Pancreas (tissue), 10 donors: ENCODE measurements around the gene IWS1. TPM values are rescaled to one million over a fixed set of nuclear protein-coding genes. Genes with fewer than 3 reads are reported as not detected.

Experiments
- ATAC-seq, 4 donors: fragments of 200-7000 bp; cut with Tn5 transposase; one replicate each; pipeline versions ENCODE4 v1.8.0 to v1.9.1; 2020; ENCODE audit warnings: mild to moderate bottlenecking in 4 of 4, moderate library complexity in 4 of 4
- DNase-seq, 6 donors: peaks; one replicate each; pipeline ENCODE4 v3.0.0-alpha.2; 2020
- FAIRE-seq: peaks from 2 replicates; lab custom pipeline; 2012; peaks lifted over from hg19 to GRCh38; lab: Jason Lieb, UNC
- H3K27ac ChIP-seq, 4 donors: fragments of 200-600 bp; sonication (generic); 1 replicate in 3 of 4; 2 replicates in 1 of 4; pipeline versions ENCODE4 v1.5.0 to v1.8.0; 2020
- H3K27me3 ChIP-seq, 4 donors: fragments of 200-600 bp; one replicate each; pipeline ENCODE4 v1.8.0; 2021
- H3K36me3 ChIP-seq, 3 donors: fragments of 200-600 bp; sonication (generic) in 1 of 3; one replicate each; pipeline versions ENCODE4 v1.5.0 to v1.8.0; 2020 to 2021
- H3K4me1 ChIP-seq, 3 donors: fragments of 200-600 bp; one replicate each; pipeline ENCODE4 v1.8.0; 2021
- H3K4me3 ChIP-seq, 4 donors: fragments of 200-600 bp; sonication (generic) in 2 of 4; one replicate each; pipeline versions ENCODE4 v1.5.0 to v1.8.0; 2020 to 2021
- H3K9me3 ChIP-seq, 4 donors: fragments of 200-600 bp; one replicate each; pipeline ENCODE4 v1.8.0; 2021
- CTCF ChIP-seq, 4 donors: fragments of 200-600 bp; sonication (generic) in 3 of 4; IDR thresholded peaks; one replicate each; pipeline versions ENCODE4 v1.5.0 to v1.8.0; 2021; ENCODE audit warnings: antibody characterized with exemption in 4 of 4
- WGBS, 2 donors: extraction: QIAGEN DNeasy Blood & Tissue Kit; methylation state at CpG; one replicate each; pipeline ENCODE4 v1.1.7; 2013; 5-methylcytosine and 5-hydroxymethylcytosine counted together
- intact Hi-C, 3 donors: fragments of 100-400 bp; cut with DNase I; formaldehyde crosslinking; loops; one replicate each; pipeline versions ENCODE4 v1.11.1 to v1.14.2; 2022
- polyA plus RNA-seq, 2 donors: library from polyadenylated mRNA; stranded (reverse); fragments of 200-250 nt; gene quantifications; one replicate each; pipeline ENCODE4 v1.2.3, GENCODE V29; 2013
- total RNA-seq, 6 donors: library from RNA; stranded (reverse); fragmentation: NEBNext Ultra II Directional in 4 of 6; extraction: Animal tissue kit (Norgen Biotek cat#: 25700) in 4 of 6; gene quantifications; one replicate each; pipeline versions ENCODE4 v1.2.1 to v1.2.4, GENCODE V29; 2021 to 2023
- donor health status: healthy with polysubstance abuse.
- donor health status: DM: no; HTN: no; CAD: no; lungs with moderate emphysema.
- donor health status: DM: no; HTN: no; CAD: no.
- donor health status: control.
- donor health status: control.
- donor health status: Bipolar disorder and iron deficiency.
- donor health status: DM: yes; HTN: yes; CAD: no.
- donor health status: DM: no; HTN: no; CAD: no.
- donor health status: DM: no; HTN: no; CAD: no.
- donor health status: DM: yes; HTN: yes; CAD: no.

The IWS1 gene
- total and polyA plus RNA-seq, 8 donors, result 9.7 to 22.3 (median 13.9) TPM

GRCh38 chr2:127431408-127432023 lies 94.8 kb downstream of the IWS1 start:
- H3K27me3 ChIP-seq, result no peaks in the 10 kb centered on the region
- H3K36me3 ChIP-seq, result no peaks in the 10 kb centered on the region
- FAIRE-seq (no peak), ATAC-seq (no peak), DNase-seq (peak in 1 of 6 donors; percentile 51)
- no peak overlapping the region for H3K27ac ChIP-seq
- TF ChIP-seq CTCF (IDR thresholded peaks at IDR 0.05), result no peak
- WGBS, 2 donors, result 80 to 83% methylated on average over 14 of the region's 14 CpGs
- intact Hi-C loops, result no loop called here
- H3K9me3 ChIP-seq, result no peaks in the 10 kb centered on the region
- no peak overlapping the region for H3K4me3 ChIP-seq
- H3K4me1 ChIP-seq, result no peaks in the 10 kb centered on the region

Other genes with a start within 250 kb of the IWS1 start
- 10 to 100 TPM; 12.9 to 22.3 (median 16.8) TPM for gene ERCC3, start 232.3 kb downstream of the IWS1 start, total RNA-seq
- gene ERCC3, start 232.3 kb downstream of the IWS1 start, polyA plus RNA-seq, result 10 to 100 TPM; 18.7 to 33.0 TPM
- gene MAP3K2, start 138.5 kb downstream of the IWS1 start, total RNA-seq, result 10 to 100 TPM; 21.0 to 37.6 (median 24.6) TPM
- 1 to 10 TPM; 4.2 to 6.9 TPM for gene MAP3K2, start 138.5 kb downstream of the IWS1 start, polyA plus RNA-seq
- gene PROC, start 108.1 kb downstream of the IWS1 start, total RNA-seq, result under 1 TPM in 3 of 6 donors, not detected in 3; 0.26 to 0.86 (median 0.41) TPM
- gene PROC, start 108.1 kb downstream of the IWS1 start, polyA plus RNA-seq, result 1 to 10 TPM; 1.7 to 3.2 TPM
- gene MYO7B, start 9.2 kb upstream of the IWS1 start, total RNA-seq, result 1 to 10 TPM in 2 of 6 donors, under 1 TPM in 4; 0.12 to 1.4 (median 0.58) TPM
- gene MYO7B, start 9.2 kb upstream of the IWS1 start, polyA plus RNA-seq, result 1 to 10 TPM in 1 of 2 donors, under 1 TPM in 1; 0.80 to 1.5 TPM
- gene GPR17, start 119.7 kb upstream of the IWS1 start, total RNA-seq, result not detected
- 1 to 10 TPM in 1 of 2 donors, under 1 TPM in 1; 0.35 to 1.9 TPM for gene GPR17, start 119.7 kb upstream of the IWS1 start, polyA plus RNA-seq
- gene LIMS2, start 149.0 kb upstream of the IWS1 start, total RNA-seq, result 1 to 10 TPM; 2.2 to 8.3 (median 4.0) TPM
- 100 to 1,000 TPM in 1 of 2 donors, 10 to 100 TPM in 1; 77.9 to 139 TPM for gene LIMS2, start 149.0 kb upstream of the IWS1 start, polyA plus RNA-seq
- gene SFT2D3, start 175.0 kb upstream of the IWS1 start, total RNA-seq, result 1 to 10 TPM; 2.7 to 5.7 (median 3.6) TPM
- 1 to 10 TPM; 3.6 to 5.5 TPM for gene SFT2D3, start 175.0 kb upstream of the IWS1 start, polyA plus RNA-seq